HepG2 (cell line): Measurements from ENCODE around the gene EPB41. TPM values are rescaled to one million over a fixed set of nuclear protein-coding genes. Genes with fewer than 3 reads are reported as not detected.

Experiments used
- ATF5 ChIP-seq: sonication (generic); formaldehyde crosslinking; IDR thresholded peaks from 2 replicates; pipeline ENCODE4 v1.4.0; 2020; ENCODE audit warnings: mild to moderate bottlenecking, low read depth, missing genetic modification reagents
- BCLAF1 ChIP-seq: fragments of 450-650 bp; IDR thresholded peaks from 2 replicates; pipeline ENCODE4 v1.6.1; 2017; ENCODE audit warnings: mild to moderate bottlenecking
- FOSL1 ChIP-seq: sonication (generic); formaldehyde crosslinking; IDR thresholded peaks from 2 replicates; pipeline ENCODE4 v1.9.0; 2021; ENCODE audit warnings: missing genetic modification reagents, borderline replicate concordance
- HNF1A ChIP-seq, 2 experiments: sonication (generic) in 1 of 2; formaldehyde crosslinking in 1 of 2; IDR thresholded peaks; 2 replicates each; pipeline versions ENCODE4 v1.4.0 to v1.6.1; 2016 to 2020; ENCODE audit warnings: borderline replicate concordance in 1 of 2, low read depth in 1 of 2, mild to moderate bottlenecking in 1 of 2, missing genetic modification reagents in 1 of 2
- PRDM4 ChIP-seq: sonication (generic); formaldehyde crosslinking; IDR thresholded peaks from 2 replicates; pipeline ENCODE4 v1.9.0; 2021; ENCODE audit warnings: missing genetic modification reagents, borderline replicate concordance
- TEF ChIP-seq: sonication (generic); formaldehyde crosslinking; IDR thresholded peaks from 2 replicates; pipeline ENCODE4 v1.5.0; 2020; ENCODE audit warnings: missing genetic modification reagents
- USF2 ChIP-seq, 2 experiments: sonication (generic) in 1 of 2; formaldehyde crosslinking in 1 of 2; IDR thresholded peaks; 2 replicates each; pipeline versions ENCODE4 v1.5.1 to v1.6.1; 2011 to 2020; ENCODE audit warnings: borderline replicate concordance in 1 of 2, low read depth in 1 of 2, low read length in 1 of 2, mild to moderate bottlenecking in 1 of 2, missing genetic modification reagents in 1 of 2, moderate library complexity in 1 of 2
- ZMAT3 ChIP-seq: sonication (generic); formaldehyde crosslinking; conservative IDR thresholded peaks from 2 replicates; pipeline ENCODE4 v1.7.0; 2021; ENCODE audit warnings: missing genetic modification reagents
- ZMAT5 ChIP-seq: sonication (generic); formaldehyde crosslinking; IDR thresholded peaks from 2 replicates; pipeline ENCODE4 v1.5.0; 2020; ENCODE audit warnings: mild to moderate bottlenecking, low read depth, missing genetic modification reagents, borderline replicate concordance
- ZNF382 ChIP-seq: sonication (generic); formaldehyde crosslinking; IDR thresholded peaks from 2 replicates; pipeline ENCODE4 v1.5.0; 2020; ENCODE audit warnings: missing genetic modification reagents, mild to moderate bottlenecking, borderline replicate concordance
- ZNF75D ChIP-seq: sonication (generic); formaldehyde crosslinking; IDR thresholded peaks from 2 replicates; pipeline ENCODE4 v1.8.1; 2023; ENCODE audit warnings: missing genetic modification reagents, mild to moderate bottlenecking, borderline replicate concordance
- polyA plus RNA-seq, 8 experiments: library from polyadenylated mRNA; depleted of rRNA in 3 of 8; stranded (reverse) in 7 of 8; unstranded in 1 of 8; fragments of >200 nt; fragmentation: Illumina TruSeq in 4 of 8; extraction: Trizol in 4 of 8; gene quantifications; 2 replicates each; pipeline versions ENCODE4 v1.2.1 to v1.2.3, GENCODE V29; 2011 to 2016; ENCODE audit warnings: low read depth in 4 of 8, missing spikeins in 1 of 8, mixed read lengths in 1 of 8; ENCODE audit not compliant: insufficient read depth in 1 of 8
- total RNA-seq, 5 experiments: library from RNA; depleted of rRNA; stranded (reverse); fragments of >200 nt; fragmentation: Illumina TruSeq; extraction: Trizol; gene quantifications; 2 replicates each; pipeline ENCODE4 v1.2.3, GENCODE V29; 2016; ENCODE audit warnings: low read depth in 1 of 5

Gene EPB41
- total and polyA plus RNA-seq, 2 of the 13 experiments (the other 11 are each of a cell fraction or from before 2014, with no cell fraction given) = 34.5 to 46.7 TPM

GRCh38 chr1:29124366-29125236, 210.2 kb downstream of the EPB41 start (continued):
- TF ChIP-seq ATF5 (CRISPR knock-in tag) = no peak
- TF ChIP-seq PRDM4 = no peak
- no peak for TF ChIP-seq TEF
- no peak for TF ChIP-seq ZNF382 (CRISPR knock-in tag)
- no peak for TF ChIP-seq USF2 (IDR thresholded peaks at IDR 0.05; ENCODE audit: low read depth, low read length)
- TF ChIP-seq USF2 (CRISPR knock-in tag; IDR thresholded peaks at IDR 0.05; ENCODE audit: borderline replicate concordance) = no peak
- TF ChIP-seq ZNF75D (CRISPR knock-in tag) = no peak
- no peak for TF ChIP-seq FOSL1
- no peak for TF ChIP-seq BCLAF1
- TF ChIP-seq HNF1A (IDR thresholded peaks at IDR 0.05; ENCODE audit: low read depth) = no peak
- TF ChIP-seq HNF1A (CRISPR knock-in tag; IDR thresholded peaks at IDR 0.05; ENCODE audit: borderline replicate concordance) = no peak; the same call in 1 of the 2 replicates
- TF ChIP-seq ZMAT3 (CRISPR knock-in tag) = no peak
- no peak for TF ChIP-seq ZMAT5 (CRISPR knock-in tag)
